Activated CD4-positive, alpha-beta T cell treated with anti-CD3 and anti-CD28 coated beads, Interleukin-2, amount 50 U/mL, for 16 hours (primary cell): ENCODE data around the gene GRIN1.
A peak's percentile ranks its signal among the peaks of the same experiment; 100 is the strongest.

Experiments
- DNase-seq: peaks from one replicate; pipeline ENCODE4 v3.0.0-alpha.2; 2020

Gene GRIN1

GRCh38 chr9:137138722-137139467 is at the start of gene GRIN1:
TSS of gene GRIN1 (plus strand) at chr9:137139154. CDS start at chr9:137139487, 333 bp downstream.
- no peak for DNase-seq

DNA sequence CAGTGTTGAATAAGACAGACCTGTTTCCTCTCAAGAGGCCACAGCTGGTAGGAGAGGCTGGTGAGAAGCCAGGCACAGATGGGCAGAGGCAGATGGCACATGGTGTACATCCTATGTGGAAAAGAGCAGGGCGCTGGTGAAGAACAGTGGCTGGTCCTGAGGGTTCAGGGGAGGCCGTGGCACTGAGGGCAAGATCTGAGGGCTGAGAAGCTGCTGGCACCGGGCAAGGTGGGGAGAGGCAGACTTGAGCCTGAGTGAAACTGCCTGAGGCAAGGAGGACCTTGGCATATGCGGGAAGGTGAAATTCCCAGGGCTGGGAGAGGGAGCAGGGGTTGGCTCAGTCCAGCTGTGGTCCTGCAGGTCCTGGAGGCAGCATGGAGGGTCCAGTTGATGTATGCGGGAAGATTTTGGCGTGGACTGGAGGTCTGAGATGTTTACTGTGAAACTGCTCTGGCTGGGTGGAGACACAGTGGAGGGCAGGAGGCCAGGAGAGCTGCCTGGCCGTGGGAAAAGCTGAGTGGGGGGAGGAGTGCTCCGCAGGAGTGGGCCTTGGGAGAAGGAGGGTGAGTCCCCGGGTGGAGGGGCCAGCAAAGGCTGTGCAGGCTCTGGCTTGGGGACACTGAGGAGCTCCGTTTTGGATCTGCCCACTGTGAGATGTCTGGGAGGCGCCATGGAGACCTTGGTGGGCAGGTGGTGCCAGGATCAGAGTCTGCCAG is 49.6 kb upstream of the GRIN1 start:
- DNase-seq, result no peak

DNA sequence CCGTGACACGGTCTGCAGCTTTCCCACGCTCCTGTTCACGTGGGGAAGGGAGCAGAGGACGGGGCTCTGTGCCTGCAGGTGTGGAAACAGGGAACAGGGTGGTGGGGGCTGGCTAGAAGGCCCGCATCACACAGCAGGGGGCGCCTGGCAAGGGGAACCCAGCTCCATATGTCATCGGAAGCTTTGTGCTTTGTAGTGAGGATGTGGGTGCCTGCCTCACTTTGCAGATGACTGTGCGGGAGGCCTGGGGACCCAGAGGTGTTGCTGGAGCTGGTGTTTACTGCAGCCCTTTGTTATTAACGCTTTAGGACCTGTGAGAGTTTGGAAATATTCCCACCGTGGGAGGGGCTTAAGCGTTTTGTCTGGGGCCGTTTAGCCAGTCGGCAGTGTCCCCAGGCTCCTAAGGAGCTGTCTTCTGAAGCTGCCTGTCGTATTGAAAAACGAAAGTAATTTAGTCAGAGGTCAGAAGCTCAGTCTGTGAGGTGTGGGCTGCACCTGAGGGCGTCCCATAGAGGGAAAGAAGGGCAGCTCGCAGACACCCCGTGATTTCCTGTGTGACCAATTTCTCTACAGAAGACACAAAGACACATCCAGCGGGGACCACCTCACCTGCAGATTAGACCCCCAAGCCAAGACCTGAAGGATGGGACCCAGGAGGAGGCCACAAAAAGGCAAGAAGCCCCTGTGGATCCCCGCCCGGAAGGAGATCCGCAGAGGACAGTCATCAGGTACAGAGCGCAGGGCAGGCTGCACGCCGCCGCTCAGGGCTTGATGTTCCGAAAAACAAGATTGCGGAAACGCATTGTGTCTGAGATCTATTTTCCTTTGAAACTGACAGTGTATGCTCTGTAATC is 43.1 kb upstream of the GRIN1 start:
- DNase-seq, result peak; percentile 92

DNA sequence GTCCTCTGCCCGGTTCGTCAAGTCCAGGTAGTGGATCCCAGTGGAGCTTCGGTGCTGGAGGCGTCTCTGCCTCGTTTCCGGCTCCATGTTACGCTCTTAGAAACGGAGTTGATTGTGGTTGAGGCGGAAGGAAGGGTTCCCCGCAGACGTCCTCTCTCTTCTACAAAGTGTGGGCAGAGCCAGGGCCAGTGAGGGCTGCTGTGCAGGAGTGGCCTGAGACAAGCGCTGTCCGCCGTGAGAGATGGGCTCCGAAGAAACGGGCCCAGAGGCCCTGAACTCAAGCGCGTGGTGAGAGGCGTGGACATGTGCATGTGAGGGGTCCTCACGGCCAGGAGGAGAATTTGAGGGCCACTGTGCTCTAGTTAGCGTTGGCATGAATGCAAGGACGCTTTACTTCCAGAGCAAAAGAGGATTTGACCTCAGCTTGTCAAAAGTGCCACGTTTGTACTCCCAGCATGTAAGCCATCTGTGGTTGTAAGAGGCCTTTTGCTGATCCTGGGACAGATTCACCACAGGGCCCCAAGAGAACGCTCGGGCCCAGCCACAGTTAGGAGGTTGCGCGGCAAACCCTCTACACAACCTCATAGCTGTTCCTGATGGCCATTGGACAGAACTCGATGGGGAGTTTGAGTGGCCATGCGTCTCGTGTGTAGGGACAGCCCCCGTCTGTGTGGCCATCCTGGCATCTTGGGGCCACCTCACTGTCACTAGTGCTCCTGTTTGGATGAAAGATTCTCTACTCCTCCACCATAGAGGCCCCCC is 42.0 kb upstream of the GRIN1 start:
- no peak for DNase-seq

DNA sequence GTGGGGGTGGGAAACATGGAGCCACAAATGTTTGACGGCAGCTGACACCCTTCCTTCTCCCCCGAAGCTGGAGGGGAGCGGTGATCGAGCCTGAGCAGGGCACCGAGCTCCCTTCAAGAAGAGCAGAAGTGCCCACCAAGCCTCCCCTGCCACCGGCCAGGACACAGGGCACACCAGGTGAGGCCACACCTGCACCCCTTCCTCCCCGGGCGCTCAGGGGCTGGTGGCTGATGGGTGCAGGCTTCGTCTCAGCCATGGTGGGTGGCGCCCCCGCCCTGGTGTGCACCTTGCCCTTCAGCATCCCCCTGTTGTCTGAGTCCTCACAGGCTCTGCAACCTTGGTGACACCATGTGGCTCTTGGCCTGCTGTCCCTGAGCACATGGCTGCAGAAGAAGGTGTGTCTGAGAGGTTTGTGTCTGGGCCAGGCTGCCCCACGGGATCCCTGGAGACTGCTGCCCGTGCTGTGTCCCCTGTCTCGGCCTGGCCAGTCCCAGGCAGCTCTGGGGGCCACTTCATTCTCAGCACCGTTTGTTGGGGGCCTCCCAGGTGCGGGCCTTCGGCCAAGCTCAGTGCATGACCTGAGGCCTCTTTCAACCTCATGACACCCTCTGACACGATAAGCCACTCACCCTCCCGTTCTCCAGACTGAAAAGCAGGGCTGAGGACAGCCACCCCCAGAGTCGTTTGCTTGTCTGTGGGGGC is 41.0 kb upstream of the GRIN1 start:
- DNase-seq, result no peak

GRCh38 chr9:137099231-137099630 is 39.7 kb upstream of the GRIN1 start:
- no peak for DNase-seq

DNA sequence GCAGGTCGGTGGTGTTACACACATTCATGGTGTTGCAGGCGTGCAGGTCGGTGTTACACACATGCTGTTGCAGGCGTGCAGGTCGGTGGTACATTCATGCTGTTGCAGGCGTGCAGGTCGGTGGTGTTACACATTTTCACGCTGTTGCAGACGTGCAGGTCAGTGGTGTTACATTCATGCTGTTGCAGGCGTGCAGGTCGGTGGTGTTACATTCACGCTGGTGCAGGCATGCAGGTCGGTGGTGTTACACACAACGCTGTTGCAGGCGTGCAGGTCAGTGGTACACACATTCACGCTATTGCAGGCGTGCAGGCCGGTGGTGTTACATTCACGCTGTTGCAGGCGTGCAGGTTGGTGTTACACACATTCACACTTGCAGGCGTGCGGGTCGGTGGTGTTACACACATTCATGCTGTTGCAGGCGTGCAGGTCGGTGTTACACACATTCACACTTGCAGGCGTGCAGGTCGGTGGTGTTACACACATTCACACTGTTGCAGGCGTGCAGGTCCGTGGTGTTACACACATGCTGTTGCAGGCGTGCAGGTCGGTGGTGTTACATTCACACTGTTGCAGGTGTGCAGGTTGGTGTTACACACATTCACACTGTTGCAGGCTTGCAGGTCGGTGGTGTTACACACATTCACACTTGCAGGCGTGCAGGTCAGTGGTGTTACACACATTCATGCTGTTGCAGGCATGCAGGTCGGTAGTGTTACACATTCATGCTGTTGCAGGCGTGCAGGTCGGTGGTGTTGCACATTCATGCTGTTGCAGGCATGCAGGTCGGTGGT is 35.6 kb upstream of the GRIN1 start:
- DNase-seq, result no peak

DNA sequence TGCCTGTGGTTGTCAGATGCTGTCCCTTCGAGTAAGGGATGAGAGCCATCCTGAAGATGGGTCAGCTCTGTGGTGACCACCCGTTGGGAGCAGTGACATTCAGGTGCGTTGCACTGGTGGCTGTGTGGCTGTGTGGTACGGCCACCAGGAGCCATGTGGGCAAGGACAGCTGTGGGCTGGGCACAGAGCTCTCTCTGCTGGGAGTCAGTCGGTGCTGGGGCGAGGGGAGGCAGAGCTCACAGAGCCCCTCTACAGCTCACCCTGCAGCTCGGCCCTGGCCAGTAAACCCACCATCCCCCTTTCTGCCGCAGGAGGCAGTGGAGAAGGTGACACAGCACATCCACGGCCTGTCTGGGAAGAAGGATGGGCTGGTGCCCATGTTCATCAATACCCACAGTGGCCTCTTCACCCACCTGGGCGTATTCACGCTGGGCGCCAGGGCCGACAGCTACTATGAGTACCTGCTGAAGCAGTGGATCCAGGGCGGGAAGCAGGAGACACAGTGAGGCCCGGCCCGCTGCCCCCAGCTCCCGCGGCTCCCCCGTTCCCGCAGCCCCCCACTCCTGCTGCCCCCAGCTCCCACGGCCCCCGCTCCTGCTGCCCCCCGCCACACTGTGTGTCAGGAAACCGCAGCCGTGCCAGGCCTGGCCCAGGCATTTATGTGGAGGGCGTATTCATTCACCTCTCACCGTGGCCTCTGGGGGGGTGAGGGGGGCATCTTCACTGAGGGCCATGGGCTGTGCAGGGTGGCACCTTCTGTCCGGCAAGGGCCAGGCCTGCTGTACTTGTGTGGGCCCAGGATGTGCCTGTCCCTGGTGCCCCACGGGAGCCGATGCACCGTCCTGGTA is 32.9 kb upstream of the GRIN1 start:
- no peak for DNase-seq

GRCh38 chr9:137106662-137107250 is 32.2 kb upstream of the GRIN1 start:
- DNase-seq, result no peak

- no peak for DNase-seq
Measured at GRCh38 chr9:137107312-137107921, 31.5 kb upstream of the GRIN1 start.

DNA sequence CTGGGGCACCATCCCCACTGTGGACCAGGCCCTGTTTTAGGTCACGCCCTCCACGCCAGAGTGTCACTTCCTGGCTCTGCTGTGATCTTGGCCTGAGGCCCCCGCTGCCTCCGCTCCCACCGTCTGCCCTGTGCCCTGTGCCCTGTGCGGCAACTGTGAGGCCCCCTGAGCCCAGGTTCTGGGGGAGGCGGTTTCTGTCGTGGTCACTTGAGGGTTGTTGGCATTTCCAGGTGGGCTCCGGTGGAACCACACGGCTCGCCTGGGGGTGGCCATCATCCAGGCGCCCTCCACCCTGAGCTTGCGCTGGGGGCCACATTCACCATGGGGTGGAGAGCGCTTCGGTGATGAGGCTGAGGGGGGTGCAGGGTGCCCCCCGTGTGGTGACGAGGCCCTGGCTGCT is 31.0 kb upstream of the GRIN1 start:
- no peak for DNase-seq

- DNase-seq, result no peak
Measured at GRCh38 chr9:137108608-137109249, 30.2 kb upstream of the GRIN1 start.

- DNase-seq, result no peak
Measured at GRCh38 chr9:137109250-137110146, 29.5 kb upstream of the GRIN1 start.

DNA sequence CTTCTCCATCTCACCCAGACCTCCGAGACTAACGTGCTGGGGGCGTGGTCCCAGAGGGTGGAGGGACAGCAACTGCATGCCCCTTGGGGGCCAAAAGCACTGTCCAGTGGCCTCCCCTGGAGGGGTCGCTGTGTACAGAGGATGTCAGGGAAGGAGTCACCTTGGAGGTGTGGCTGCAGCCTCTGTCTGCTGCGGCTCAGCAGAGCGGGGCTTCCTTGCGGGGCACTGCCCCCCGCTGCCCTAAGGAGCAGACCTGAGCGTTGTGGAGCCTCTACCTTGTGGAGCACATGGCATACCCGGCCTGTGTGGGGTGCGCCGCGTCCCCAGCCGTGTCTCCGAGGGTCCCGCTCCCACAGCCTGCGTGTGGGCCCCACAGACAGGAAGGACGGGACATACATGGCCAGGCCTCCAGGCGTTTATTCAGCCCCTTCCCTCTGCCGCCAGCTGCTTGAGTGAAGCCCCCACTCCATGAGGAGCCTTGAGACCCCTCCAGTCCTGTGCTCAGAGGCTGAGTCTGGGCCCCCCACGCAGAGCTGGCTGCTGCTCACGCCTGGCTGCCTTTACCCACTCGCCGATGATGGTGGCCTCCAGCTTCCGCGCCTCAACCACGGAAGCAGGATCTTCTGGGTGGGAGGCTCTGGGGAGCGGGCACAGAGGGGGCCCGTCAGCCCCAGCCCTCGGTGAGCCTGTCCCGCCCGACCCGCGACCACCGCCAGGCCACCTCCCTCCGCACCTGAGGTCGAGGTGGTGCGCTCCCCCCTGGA is 28.6 kb upstream of the GRIN1 start:
- no peak for DNase-seq

- no peak for DNase-seq
Measured at GRCh38 chr9:137110911-137111787, 27.8 kb upstream of the GRIN1 start.
